Endothelial cell of umbilical vein (primary cell): ENCODE results near the gene LAIR1.

Experiments used
- EZH2 ChIP-seq: IDR thresholded peaks from 2 replicates; pipeline ENCODE4 v1.6.1; 2012; ENCODE audit warnings: borderline replicate concordance, low read depth, mild to moderate bottlenecking, moderate library complexity, low read length, inconsistent platforms; ENCODE audit not compliant: severe bottlenecking
- GATA2 ChIP-seq: IDR thresholded peaks from 2 replicates; pipeline ENCODE4 v1.7.0; 2011; ENCODE audit warnings: low read depth, mild to moderate bottlenecking, moderate library complexity, mixed read lengths, low read length; ENCODE audit not compliant: insufficient read length, insufficient read depth
- MYC ChIP-seq: IDR thresholded peaks from one replicate; pipeline ENCODE4 v1.6.1; 2011; ENCODE audit warnings: mild to moderate bottlenecking, low read depth, low read length
- POLR2A ChIP-seq: IDR thresholded peaks from 2 replicates; pipeline ENCODE4 v1.6.1; 2012; ENCODE audit warnings: low read depth, mild to moderate bottlenecking, control low read depth, low read length
- POLR2AphosphoS5 ChIP-seq: IDR thresholded peaks from 2 replicates; pipeline ENCODE4 v1.6.1; 2012; ENCODE audit warnings: low read depth, mild to moderate bottlenecking, control low read depth, low read length, moderate library complexity; ENCODE audit not compliant: insufficient read depth
- TF ChIP-seq, protein P1 (sequence below), 2 donors: IDR thresholded peaks; 1 replicate in 1 of 2; 2 replicates in 1 of 2; pipeline ENCODE4 v1.5.1; 2011; ENCODE audit warnings: low read length in 2 of 2, mild to moderate bottlenecking in 2 of 2, moderate library complexity in 2 of 2, control low read depth in 1 of 2, inconsistent platforms in 1 of 2, low read depth in 1 of 2; ENCODE audit not compliant: insufficient read depth in 1 of 2; ENCODE audit errors: extremely low read depth in 1 of 2
- TF ChIP-seq, protein P2 (sequence below): IDR thresholded peaks from 2 replicates; pipeline ENCODE4 v1.6.1; 2011; ENCODE audit not compliant: insufficient read depth, insufficient read length

DNA sequence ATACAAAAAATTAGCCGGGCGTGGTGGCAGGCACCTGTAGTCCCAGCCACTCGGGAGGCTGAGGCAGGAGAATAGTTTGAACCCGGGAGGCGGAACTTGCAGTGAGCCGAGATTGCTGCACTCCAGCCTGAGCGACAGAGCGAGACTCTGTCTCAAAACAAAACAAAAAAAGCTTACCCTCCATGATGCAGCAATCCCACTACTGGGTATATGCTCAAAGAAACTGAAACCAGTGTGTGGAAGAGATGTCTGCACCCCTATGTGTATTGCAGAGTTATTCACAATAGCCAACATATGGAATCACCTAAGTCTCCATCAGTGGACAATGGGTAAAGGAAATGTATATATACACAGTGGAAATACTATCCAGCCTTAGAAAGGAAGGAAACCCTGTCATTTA is 31.0 kb upstream of the LAIR1 start:
- TF ChIP-seq, protein P1, sequence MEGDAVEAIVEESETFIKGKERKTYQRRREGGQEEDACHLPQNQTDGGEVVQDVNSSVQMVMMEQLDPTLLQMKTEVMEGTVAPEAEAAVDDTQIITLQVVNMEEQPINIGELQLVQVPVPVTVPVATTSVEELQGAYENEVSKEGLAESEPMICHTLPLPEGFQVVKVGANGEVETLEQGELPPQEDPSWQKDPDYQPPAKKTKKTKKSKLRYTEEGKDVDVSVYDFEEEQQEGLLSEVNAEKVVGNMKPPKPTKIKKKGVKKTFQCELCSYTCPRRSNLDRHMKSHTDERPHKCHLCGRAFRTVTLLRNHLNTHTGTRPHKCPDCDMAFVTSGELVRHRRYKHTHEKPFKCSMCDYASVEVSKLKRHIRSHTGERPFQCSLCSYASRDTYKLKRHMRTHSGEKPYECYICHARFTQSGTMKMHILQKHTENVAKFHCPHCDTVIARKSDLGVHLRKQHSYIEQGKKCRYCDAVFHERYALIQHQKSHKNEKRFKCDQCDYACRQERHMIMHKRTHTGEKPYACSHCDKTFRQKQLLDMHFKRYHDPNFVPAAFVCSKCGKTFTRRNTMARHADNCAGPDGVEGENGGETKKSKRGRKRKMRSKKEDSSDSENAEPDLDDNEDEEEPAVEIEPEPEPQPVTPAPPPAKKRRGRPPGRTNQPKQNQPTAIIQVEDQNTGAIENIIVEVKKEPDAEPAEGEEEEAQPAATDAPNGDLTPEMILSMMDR (IDR thresholded peaks at IDR 0.05; ENCODE audit: extremely low read depth in 1 of 2, insufficient read depth in 1 of 2, low read depth in 1 of 2, low read length in 2 of 2), result no peak
- TF ChIP-seq EZH2, result no peak
- no peak for TF ChIP-seq POLR2A
- TF ChIP-seq, protein P2, sequence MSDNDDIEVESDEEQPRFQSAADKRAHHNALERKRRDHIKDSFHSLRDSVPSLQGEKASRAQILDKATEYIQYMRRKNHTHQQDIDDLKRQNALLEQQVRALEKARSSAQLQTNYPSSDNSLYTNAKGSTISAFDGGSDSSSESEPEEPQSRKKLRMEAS, result no peak
- TF ChIP-seq MYC, result no peak
- no peak for TF ChIP-seq POLR2AphosphoS5
- no peak for TF ChIP-seq GATA2
